Measurements from ENCODE around the gene PDE11A. TPM values are rescaled to one million over a fixed set of nuclear protein-coding genes. Genes with fewer than 3 reads are reported as not detected.

PDE11A gene
- total RNA-seq, 1 experiment from 2014 or later: 0.13 TPM

DNA sequence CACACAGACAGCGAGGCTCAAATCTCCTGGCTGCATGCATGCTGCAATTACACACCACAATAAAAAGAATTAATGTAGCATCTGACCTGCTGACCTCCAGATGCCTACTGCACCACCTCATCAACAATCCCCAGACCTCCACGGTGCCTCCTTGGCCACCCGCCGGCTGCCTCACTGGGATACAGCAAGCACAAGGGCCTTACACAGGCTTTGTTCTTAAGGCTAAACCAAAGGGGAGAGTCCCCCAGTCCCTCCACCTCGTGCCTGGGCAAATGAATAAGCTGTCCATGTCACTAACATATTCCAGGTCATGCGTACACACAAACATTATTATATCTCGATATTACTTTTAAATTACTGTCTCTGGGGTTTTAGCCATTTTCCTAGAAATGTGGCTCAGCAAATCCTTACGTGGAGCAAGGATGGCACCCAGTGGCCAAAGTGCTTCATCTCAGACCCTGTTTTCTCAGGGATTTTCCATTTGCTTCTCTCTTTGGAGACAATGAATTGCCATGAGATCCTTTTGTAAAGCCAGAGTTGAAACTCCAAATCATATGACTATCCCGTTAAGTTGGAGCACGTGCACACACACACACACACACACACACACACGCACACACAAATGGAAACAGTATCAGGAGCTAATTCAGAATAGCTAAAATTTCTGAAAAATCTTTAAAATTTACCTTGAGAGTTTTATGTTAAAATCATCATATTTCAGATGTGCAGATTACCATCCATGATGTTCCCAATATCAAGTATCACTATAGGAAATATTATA lies 313.8 kb downstream of the PDE11A start:
- no peak overlapping the region for H3K4me2 ChIP-seq (ENCODE audit: insufficient read depth, insufficient read length, low read length)
- no peaks in the 10 kb centered on the region for H3K9me3 ChIP-seq (ENCODE audit: control insufficient read depth, low read depth, low read length)
- no peak overlapping the region for H3K23ac ChIP-seq (ENCODE audit: insufficient read length, low read depth, low read length)
- H3K27ac ChIP-seq (ENCODE audit: insufficient read length, low read depth, low read length): no peak overlapping the region
- no peak overlapping the region for H3K18ac ChIP-seq (ENCODE audit: insufficient read length, low read depth, low read length)
- H4K20me1 ChIP-seq (ENCODE audit: control insufficient read depth, insufficient read depth, insufficient read length): no peaks in the 10 kb centered on the region
- H3K36me3 Mint-ChIP-seq (ENCODE audit: insufficient read depth in 1 of 3, low read depth in 3 of 3): no peaks in the 10 kb centered on the region
- no peak overlapping the region for H4K8ac ChIP-seq (replicated peaks; ENCODE audit: insufficient read length, low read depth, low read length)
- H3K9me3 Mint-ChIP-seq: no peaks in the 10 kb centered on the region
- H3K27me3 Mint-ChIP-seq (ENCODE audit: low read depth): peaks cover 51% of the 10 kb centered on the region
- H2BK5ac ChIP-seq (ENCODE audit: insufficient read length, low read length): no peak overlapping the region
- no peaks in the 10 kb centered on the region for H3K27me3 ChIP-seq (ENCODE audit: insufficient read depth, low read length)
- peaks cover 25% of the 10 kb centered on the region in 2 experiments for H3K4me1 Mint-ChIP-seq
- TF ChIP-seq, protein P1, sequence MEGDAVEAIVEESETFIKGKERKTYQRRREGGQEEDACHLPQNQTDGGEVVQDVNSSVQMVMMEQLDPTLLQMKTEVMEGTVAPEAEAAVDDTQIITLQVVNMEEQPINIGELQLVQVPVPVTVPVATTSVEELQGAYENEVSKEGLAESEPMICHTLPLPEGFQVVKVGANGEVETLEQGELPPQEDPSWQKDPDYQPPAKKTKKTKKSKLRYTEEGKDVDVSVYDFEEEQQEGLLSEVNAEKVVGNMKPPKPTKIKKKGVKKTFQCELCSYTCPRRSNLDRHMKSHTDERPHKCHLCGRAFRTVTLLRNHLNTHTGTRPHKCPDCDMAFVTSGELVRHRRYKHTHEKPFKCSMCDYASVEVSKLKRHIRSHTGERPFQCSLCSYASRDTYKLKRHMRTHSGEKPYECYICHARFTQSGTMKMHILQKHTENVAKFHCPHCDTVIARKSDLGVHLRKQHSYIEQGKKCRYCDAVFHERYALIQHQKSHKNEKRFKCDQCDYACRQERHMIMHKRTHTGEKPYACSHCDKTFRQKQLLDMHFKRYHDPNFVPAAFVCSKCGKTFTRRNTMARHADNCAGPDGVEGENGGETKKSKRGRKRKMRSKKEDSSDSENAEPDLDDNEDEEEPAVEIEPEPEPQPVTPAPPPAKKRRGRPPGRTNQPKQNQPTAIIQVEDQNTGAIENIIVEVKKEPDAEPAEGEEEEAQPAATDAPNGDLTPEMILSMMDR (conservative IDR thresholded peaks at IDR 0.05): peak; percentile 78
- H3K9ac ChIP-seq (ENCODE audit: extremely low read depth, insufficient read length, low read length): no peak overlapping the region
- H3K56ac ChIP-seq (ENCODE audit: insufficient read length, low read depth, low read length): no peak overlapping the region
- H2AFZ ChIP-seq (ENCODE audit: low read length): no peak overlapping the region
- no peak overlapping the region for H2BK15ac ChIP-seq (ENCODE audit: low read depth, low read length)
- no peak overlapping the region for H2BK120ac ChIP-seq (ENCODE audit: low read depth, low read length, poor library complexity, severe bottlenecking)
- H2BK12ac ChIP-seq (ENCODE audit: insufficient read length, low read depth, low read length): no peak overlapping the region
- no CpG with 5 or more reads among the region's 11 CpGs for WGBS (ENCODE audit: extremely low coverage, insufficient read length, low lambda C conversion rate)
- H4K91ac ChIP-seq (ENCODE audit: insufficient read length, low read depth, low read length): no peak overlapping the region
- H3K4ac ChIP-seq (ENCODE audit: low read depth, low read length): no peak overlapping the region
- H3K79me2 ChIP-seq (ENCODE audit: insufficient read depth, low read length): no peaks in the 10 kb centered on the region
- no peak overlapping the region for H3T11ph ChIP-seq (ENCODE audit: low read length)
- no peak overlapping the region for H2AK5ac ChIP-seq (ENCODE audit: insufficient read length, low read length)
- no peak overlapping the region for H3K14ac ChIP-seq (ENCODE audit: insufficient read depth, low read length)
- H3K4me3 Mint-ChIP-seq: no peak overlapping the region
- H4K5ac ChIP-seq (ENCODE audit: insufficient read length, low read depth, low read length): no peak overlapping the region
- no peaks in the 10 kb centered on the region for H3K4me1 ChIP-seq (ENCODE audit: insufficient read depth, low read length)
- peak; percentile 56 for DNase-seq
- H3K27ac Mint-ChIP-seq: no peak overlapping the region
- peaks cover 2% of the 10 kb centered on the region for H3K23me2 ChIP-seq (ENCODE audit: insufficient read length, low read depth, low read length, poor library complexity, severe bottlenecking)
- no peak overlapping the region for H2BK20ac ChIP-seq (ENCODE audit: low read depth, low read length, poor library complexity, severe bottlenecking)
- H3K79me1 ChIP-seq (ENCODE audit: insufficient read depth, low read depth, low read length, poor library complexity, severe bottlenecking): no peaks in the 10 kb centered on the region
